ENCODE measurements around the gene DST. TPM values are rescaled to one million over a fixed set of nuclear protein-coding genes. Genes with fewer than 3 reads are reported as not detected.
A peak's percentile ranks its signal among the peaks of the same experiment; 100 is the strongest.

The DST gene
- total and polyA plus RNA-seq, 7 donors: 62.5 to 791 (median 495) TPM

DNA sequence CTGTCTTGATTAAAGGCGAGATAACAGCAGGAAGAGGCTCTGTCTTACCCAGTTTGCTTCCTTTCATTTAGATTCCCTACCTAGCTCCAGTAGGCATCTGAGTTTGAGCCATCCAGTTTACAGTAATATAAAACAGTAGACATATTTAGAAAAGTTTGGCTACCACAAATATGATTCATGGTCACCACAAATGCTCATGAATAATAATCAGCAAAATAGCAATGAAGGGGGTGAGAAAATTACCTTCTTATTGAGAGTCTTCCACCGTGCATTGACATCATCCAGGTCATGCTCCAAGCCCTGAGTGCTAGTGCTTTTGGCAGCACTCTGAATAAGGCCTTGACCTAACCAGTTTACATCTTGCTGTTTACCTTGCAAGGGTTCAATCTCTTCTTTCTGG lies 106.2 kb downstream of the DST start:
- intact Hi-C loops (cut with DNase I): no loop called here
- 92 to 96% methylated on average over 2 of the region's 2 CpGs for WGBS, 2 donors
- DNase-seq: no peak
- no peaks in the 10 kb centered on the region for H3K9me3 ChIP-seq
- peaks cover 0 to 56% (median 24%) of the 10 kb centered on the region in 4 donors for H3K36me3 ChIP-seq
- peak overlapping the region; percentile 18 to 96 (median 93) for H3K27ac ChIP-seq
- peaks cover 0 to 72% (median 64%) of the 10 kb centered on the region in 4 donors for H3K4me1 ChIP-seq
- no peaks in the 10 kb centered on the region for H3K27me3 ChIP-seq
- H3K4me3 ChIP-seq: peak overlapping the region in 1 of 4 donors; percentile 71
- TF ChIP-seq POLR2AphosphoS5 (IDR thresholded peaks at IDR 0.05) (no peak), POLR2A (IDR thresholded peaks at IDR 0.05) (no peak), EP300 (IDR thresholded peaks at IDR 0.05) (no peak)
- TF ChIP-seq, protein P1, sequence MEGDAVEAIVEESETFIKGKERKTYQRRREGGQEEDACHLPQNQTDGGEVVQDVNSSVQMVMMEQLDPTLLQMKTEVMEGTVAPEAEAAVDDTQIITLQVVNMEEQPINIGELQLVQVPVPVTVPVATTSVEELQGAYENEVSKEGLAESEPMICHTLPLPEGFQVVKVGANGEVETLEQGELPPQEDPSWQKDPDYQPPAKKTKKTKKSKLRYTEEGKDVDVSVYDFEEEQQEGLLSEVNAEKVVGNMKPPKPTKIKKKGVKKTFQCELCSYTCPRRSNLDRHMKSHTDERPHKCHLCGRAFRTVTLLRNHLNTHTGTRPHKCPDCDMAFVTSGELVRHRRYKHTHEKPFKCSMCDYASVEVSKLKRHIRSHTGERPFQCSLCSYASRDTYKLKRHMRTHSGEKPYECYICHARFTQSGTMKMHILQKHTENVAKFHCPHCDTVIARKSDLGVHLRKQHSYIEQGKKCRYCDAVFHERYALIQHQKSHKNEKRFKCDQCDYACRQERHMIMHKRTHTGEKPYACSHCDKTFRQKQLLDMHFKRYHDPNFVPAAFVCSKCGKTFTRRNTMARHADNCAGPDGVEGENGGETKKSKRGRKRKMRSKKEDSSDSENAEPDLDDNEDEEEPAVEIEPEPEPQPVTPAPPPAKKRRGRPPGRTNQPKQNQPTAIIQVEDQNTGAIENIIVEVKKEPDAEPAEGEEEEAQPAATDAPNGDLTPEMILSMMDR (IDR thresholded peaks at IDR 0.05): no peak

DNA sequence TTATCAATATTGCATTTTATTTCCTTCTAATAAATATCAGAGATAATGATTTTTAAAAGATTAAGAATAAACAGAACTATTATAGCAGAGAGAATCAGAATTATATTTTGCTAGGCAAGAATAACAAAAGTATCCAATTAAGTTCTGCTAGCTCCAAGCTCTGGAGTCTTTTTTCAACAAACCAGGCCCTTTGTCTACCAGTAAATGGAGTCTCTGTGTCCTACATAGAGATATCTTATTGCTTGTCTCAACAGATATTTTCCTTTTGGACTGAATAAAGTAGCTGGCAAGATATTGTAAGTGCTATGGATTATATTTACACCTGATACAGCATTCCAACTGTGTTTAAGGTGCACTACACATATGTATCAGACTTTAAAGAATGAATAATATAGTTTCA lies 107.1 kb downstream of the DST start:
- peaks cover 0 to 78% (median 68%) of the 10 kb centered on the region in 4 donors for H3K4me1 ChIP-seq
- intact Hi-C loops (cut with DNase I): no loop called here

DNA sequence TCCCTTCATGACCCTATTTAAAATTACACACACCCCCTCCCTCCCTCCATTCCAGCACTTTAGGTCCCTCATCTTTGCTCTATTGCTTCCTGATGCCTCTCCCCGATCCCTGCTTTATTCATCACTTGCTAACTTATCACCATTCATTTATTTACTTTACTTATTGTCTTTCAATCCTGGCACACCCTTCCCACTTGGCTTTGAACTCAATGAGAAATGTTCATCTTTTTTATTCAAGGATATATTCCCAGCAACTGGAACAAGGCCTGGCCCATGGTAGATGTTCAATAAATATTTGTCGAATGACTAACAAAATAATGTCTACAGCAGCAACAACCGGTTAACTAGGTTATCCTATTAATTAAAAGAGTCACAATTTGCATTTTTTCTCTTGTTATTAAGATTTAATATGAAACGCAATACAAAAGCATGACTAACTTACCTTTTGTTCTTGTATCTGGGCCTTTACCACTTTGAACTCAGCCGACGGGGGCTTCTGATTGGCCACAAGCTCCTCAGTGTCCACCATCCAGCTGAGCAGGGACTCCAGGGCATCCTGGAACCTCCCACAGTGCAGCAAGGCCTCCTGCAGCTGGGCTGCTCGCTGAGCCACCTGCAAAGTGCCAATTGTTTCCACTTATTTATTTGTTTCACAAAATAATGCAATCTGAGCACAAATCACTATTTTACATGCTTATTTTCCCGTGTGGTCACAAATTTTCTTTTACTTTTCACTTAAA lies 107.8 kb downstream of the DST start:
- Histone ChIP-seq H3K9me3 (no peaks in the 10 kb centered on the region), H3K4me3 (no peak overlapping the region), H3K27me3 (no peaks in the 10 kb centered on the region), H3K36me3 (peaks cover 0 to 73% (median 26%) of the 10 kb centered on the region in 4 donors), H3K27ac (peak overlapping the region in 3 of 4 donors; percentile 32 to 96 (median 94)), H3K4me1 (peaks cover 0 to 86% (median 69%) of the 10 kb centered on the region in 4 donors)
- no peak for DNase-seq
- TF ChIP-seq, protein P1 (IDR thresholded peaks at IDR 0.05): no peak
- no peak for TF ChIP-seq EP300 (IDR thresholded peaks at IDR 0.05)
- TF ChIP-seq POLR2A (IDR thresholded peaks at IDR 0.05): no peak
- no peak for TF ChIP-seq POLR2AphosphoS5 (IDR thresholded peaks at IDR 0.05)
- intact Hi-C loops (cut with DNase I): no loop called here
- 82 to 88% methylated on average over 8 of the region's 8 CpGs for WGBS, 2 donors

More for the DNA sequence above, 107.1 kb downstream of the DST start:
- H3K27me3 ChIP-seq: no peaks in the 10 kb centered on the region
- H3K4me3 ChIP-seq: peak overlapping the region in 1 of 4 donors; percentile 5
- no peaks in the 10 kb centered on the region for H3K9me3 ChIP-seq
- DNase-seq: no peak
- no peak for TF ChIP-seq EP300 (IDR thresholded peaks at IDR 0.05)
- TF ChIP-seq POLR2AphosphoS5 (IDR thresholded peaks at IDR 0.05): no peak
- TF ChIP-seq, protein P1 (IDR thresholded peaks at IDR 0.05): no peak
- TF ChIP-seq POLR2A (IDR thresholded peaks at IDR 0.05): no peak
- H3K36me3 ChIP-seq: peaks cover 0 to 65% (median 26%) of the 10 kb centered on the region in 4 donors
- H3K27ac ChIP-seq: peak overlapping the region in 3 of 4 donors; percentile 32 to 96 (median 94)

DNA sequence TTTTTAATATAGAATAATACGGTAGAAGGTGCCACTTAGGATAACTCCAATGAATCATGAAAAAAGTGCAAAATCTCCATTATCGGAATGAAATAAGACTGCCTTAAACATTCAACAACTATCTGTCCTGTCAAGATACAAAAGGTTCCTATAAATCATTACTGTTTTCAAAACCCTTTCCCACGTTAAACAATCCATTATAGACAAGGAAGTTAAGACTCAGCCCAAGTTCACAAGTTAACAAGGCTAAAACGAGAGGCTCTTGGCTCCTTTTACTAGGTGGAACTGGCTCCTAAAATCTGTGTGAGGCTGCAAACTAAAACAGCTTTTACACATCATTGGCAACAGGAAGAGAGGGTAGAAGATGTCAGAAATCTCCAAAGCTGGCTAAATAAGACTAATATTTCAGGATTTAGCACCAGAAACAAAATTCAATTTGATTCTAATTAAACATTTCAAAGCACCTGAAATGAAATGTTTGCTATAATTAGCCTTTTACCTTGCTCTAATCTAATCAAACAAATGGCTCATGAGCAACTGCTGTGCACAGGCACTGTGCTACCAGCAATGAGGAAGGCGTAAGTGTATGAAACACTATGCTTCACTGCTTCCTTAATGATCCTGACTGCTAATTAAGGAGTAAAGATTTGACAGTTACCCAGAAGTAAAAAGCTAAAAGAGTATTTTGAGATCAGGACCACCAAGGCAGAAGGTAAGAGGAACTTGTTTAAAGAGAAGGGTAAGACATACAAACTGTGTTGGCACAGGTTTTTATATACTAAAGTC lies 109.7 kb downstream of the DST start:
- H3K9me3 ChIP-seq: no peaks in the 10 kb centered on the region
- no peaks in the 10 kb centered on the region for H3K27me3 ChIP-seq
- TF ChIP-seq EP300 (IDR thresholded peaks at IDR 0.05): no peak
- TF ChIP-seq, protein P1 (IDR thresholded peaks at IDR 0.05): no peak
- no peak for TF ChIP-seq POLR2AphosphoS5 (IDR thresholded peaks at IDR 0.05)
- no peak for TF ChIP-seq POLR2A (IDR thresholded peaks at IDR 0.05)
- no peak for DNase-seq
- peaks cover 0 to 99% (median 74%) of the 10 kb centered on the region in 4 donors for H3K4me1 ChIP-seq
- 69 to 72% methylated on average over 5 of the region's 5 CpGs for WGBS, 2 donors
- intact Hi-C loops (cut with DNase I): no loop called here
- H3K4me3 ChIP-seq: no peak overlapping the region
- peaks cover 4 to 92% (median 31%) of the 10 kb centered on the region in 4 donors for H3K36me3 ChIP-seq
- peak overlapping the region; percentile 15 to 96 (median 70) for H3K27ac ChIP-seq
